Stimulated activated CD4-positive, alpha-beta T cell treated with anti-CD3 and anti-CD28 coated beads, TNF-alpha, amount 100 ng/mL, for 24 hours (primary cell): Measurements from ENCODE around the gene CTDSPL.

Experiments used
- DNase-seq, 3 experiments: peaks; one replicate each; pipeline ENCODE4 v3.0.0-alpha.2; 2020; ENCODE audit warnings: low read depth in 3 of 3

The CTDSPL gene

GRCh38 chr3:37853691-37854413, 7.8 kb upstream of the CTDSPL start:
- no peak for DNase-seq

- DNase-seq, result peak; percentile 54 to 76 (median 61)
Measured at GRCh38 chr3:37855363-37855970, 6.2 kb upstream of the CTDSPL start.

- no peak for DNase-seq
Measured at GRCh38 chr3:37856381-37856780, 5.3 kb upstream of the CTDSPL start.

GRCh38 chr3:37858742-37859141, 2.9 kb upstream of the CTDSPL start:
- no peak for DNase-seq

GRCh38 chr3:37859354-37859753, 2.3 kb upstream of the CTDSPL start:
- DNase-seq, result no peak

- DNase-seq, result no peak
Measured at GRCh38 chr3:37859908-37860199, 1.8 kb upstream of the CTDSPL start.

GRCh38 chr3:37862219-37862902, 681 bp downstream of the CTDSPL start:
- peak in 1 of 3 experiments; percentile 56 for DNase-seq

- no peak for DNase-seq
Measured at GRCh38 chr3:37862903-37863815, 1.5 kb downstream of the CTDSPL start.

GRCh38 chr3:37863949-37864822, 2.5 kb downstream of the CTDSPL start:
- no peak for DNase-seq

- DNase-seq, result no peak
Measured at GRCh38 chr3:37864904-37865303, 3.2 kb downstream of the CTDSPL start.

- no peak for DNase-seq
Measured at GRCh38 chr3:37867144-37867543, 5.5 kb downstream of the CTDSPL start.

- DNase-seq, result no peak
Measured at GRCh38 chr3:37871858-37872257, 10.2 kb downstream of the CTDSPL start.

GRCh38 chr3:37872413-37873160, 10.9 kb downstream of the CTDSPL start:
- DNase-seq, result no peak

GRCh38 chr3:37876279-37876678, 14.6 kb downstream of the CTDSPL start:
- DNase-seq, result no peak

GRCh38 chr3:37882711-37883110, 21.0 kb downstream of the CTDSPL start:
- DNase-seq, result no peak

GRCh38 chr3:37885814-37886213, 24.1 kb downstream of the CTDSPL start:
- DNase-seq, result no peak

- DNase-seq, result no peak
Measured at GRCh38 chr3:37886395-37886794, 24.7 kb downstream of the CTDSPL start.

GRCh38 chr3:37887062-37887461, 25.4 kb downstream of the CTDSPL start:
- no peak for DNase-seq

- DNase-seq, result no peak
Measured at GRCh38 chr3:37887824-37888223, 26.1 kb downstream of the CTDSPL start.

GRCh38 chr3:37888421-37888820, 26.7 kb downstream of the CTDSPL start:
- no peak for DNase-seq
